SK-N-SH (cell line): ENCODE data around the gene MRPL36.

Experiments used
- CTCF ChIP-seq: fragments of 200-600 bp; sonication (generic); IDR thresholded peaks from 2 replicates; pipeline ENCODE4 v1.6.1; 2017; ENCODE audit warnings: antibody characterized with exemption, mild to moderate bottlenecking, moderate library complexity
- ELF1 ChIP-seq: IDR thresholded peaks from 2 replicates; pipeline ENCODE4 v1.4.0; 2012
- GATA2 ChIP-seq: sonication (generic); formaldehyde crosslinking; IDR thresholded peaks from 2 replicates; pipeline ENCODE4 v1.5.0; 2020; ENCODE audit warnings: mild to moderate bottlenecking, missing genetic modification reagents
- MAX ChIP-seq: IDR thresholded peaks from 2 replicates; pipeline ENCODE4 v1.4.0; 2012; ENCODE audit warnings: low read depth
- MXI1 ChIP-seq: IDR thresholded peaks from 2 replicates; pipeline ENCODE4 v1.6.1; 2012; ENCODE audit warnings: mild to moderate bottlenecking, low read depth, low read length, improper control_type of control experiment
- NRF1 ChIP-seq: IDR thresholded peaks from 2 replicates; pipeline ENCODE4 v1.6.1; 2012; ENCODE audit warnings: low read depth, mild to moderate bottlenecking, low read length
- POLR2AphosphoS5 ChIP-seq: IDR thresholded peaks from 2 replicates; pipeline ENCODE4 v1.6.1; 2012; ENCODE audit warnings: low read depth, low read length
- RXRA ChIP-seq: IDR thresholded peaks from 2 replicates; pipeline ENCODE4 v1.4.0; 2012; ENCODE audit warnings: low read depth, mild to moderate bottlenecking, borderline replicate concordance
- SMC3 ChIP-seq: IDR thresholded peaks from 2 replicates; pipeline ENCODE4 v1.6.1; 2012; ENCODE audit warnings: low read depth, low read length, improper control_type of control experiment
- TAF1 ChIP-seq: IDR thresholded peaks from 2 replicates; pipeline ENCODE4 v1.6.1; 2012; ENCODE audit warnings: low read depth, mild to moderate bottlenecking, low read length, moderate library complexity, borderline replicate concordance
- TEAD4 ChIP-seq: IDR thresholded peaks from 2 replicates; pipeline ENCODE4 v1.4.0; 2012; ENCODE audit warnings: mild to moderate bottlenecking, borderline replicate concordance; ENCODE audit not compliant: insufficient read depth
- USF2 ChIP-seq: fragments of 150-350 bp; IDR thresholded peaks from 2 replicates; pipeline ENCODE4 v1.6.1; 2017; ENCODE audit warnings: antibody characterized with exemption, low read length, low read depth, borderline replicate concordance
- YY1 ChIP-seq: IDR thresholded peaks from 2 replicates; pipeline ENCODE4 v1.4.0; 2012; ENCODE audit warnings: low read depth, mild to moderate bottlenecking

- no peak for TF ChIP-seq CTCF
- TF ChIP-seq USF2: no peak
- no peak for TF ChIP-seq YY1
- TF ChIP-seq POLR2AphosphoS5: no peak
- no peak for TF ChIP-seq GATA2 (CRISPR knock-in tag)
- no peak for TF ChIP-seq TAF1
- TF ChIP-seq NRF1: no peak
- TF ChIP-seq SMC3: no peak
- TF ChIP-seq ELF1: no peak
- no peak for TF ChIP-seq TEAD4
- TF ChIP-seq MXI1: no peak
- TF ChIP-seq MAX: no peak
- TF ChIP-seq RXRA: no peak
Measured at GRCh38 chr5:1754531-1755220, 45.0 kb downstream of the MRPL36 start.
